ENCODE results near the gene DRD4.

Gene DRD4

DNA sequence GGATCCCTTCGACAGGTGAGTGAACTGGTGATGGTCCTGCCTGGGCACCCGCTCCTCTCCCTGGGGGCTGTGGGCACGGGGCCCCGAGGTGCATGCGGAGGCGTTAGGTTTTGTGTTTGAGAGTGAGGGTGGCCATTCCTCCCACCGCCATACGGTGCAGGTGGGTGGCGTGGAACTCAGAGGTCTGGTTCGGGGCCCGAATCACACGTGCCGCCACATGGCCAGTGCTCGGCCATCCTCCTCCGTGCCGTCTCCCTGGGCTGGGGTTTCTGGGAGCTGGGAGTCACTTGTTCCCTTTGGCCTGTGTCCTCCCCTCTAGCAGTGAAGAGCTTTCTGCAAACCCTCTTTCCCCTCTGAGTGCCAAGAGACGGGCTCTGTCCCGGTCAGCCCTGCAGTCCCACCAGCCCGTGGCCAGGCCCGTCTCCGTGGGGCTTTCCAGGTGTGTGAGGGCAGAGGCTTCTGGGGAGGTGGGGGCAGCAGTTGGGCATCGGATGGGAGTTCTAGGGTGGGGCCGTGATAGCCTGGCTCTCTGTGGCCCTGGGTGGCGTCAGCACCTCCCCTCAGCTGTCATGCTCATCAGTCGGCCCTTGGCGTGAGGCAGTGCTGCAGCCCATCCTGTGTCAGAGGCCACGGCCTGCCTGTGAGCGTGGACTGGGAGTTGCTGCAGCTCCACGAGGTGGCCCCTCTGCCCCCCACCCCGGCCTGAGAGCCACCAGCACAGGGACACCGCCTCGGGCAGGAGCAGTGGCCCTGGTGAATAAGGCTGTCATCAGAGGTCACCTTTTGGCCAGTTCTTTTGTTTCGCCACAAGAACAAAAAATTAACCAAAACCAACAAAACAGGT is 31.6 kb upstream of the DRD4 start:
- DNase-seq (ENCODE audit: low read depth), result no peak
- TF ChIP-seq, protein P1, sequence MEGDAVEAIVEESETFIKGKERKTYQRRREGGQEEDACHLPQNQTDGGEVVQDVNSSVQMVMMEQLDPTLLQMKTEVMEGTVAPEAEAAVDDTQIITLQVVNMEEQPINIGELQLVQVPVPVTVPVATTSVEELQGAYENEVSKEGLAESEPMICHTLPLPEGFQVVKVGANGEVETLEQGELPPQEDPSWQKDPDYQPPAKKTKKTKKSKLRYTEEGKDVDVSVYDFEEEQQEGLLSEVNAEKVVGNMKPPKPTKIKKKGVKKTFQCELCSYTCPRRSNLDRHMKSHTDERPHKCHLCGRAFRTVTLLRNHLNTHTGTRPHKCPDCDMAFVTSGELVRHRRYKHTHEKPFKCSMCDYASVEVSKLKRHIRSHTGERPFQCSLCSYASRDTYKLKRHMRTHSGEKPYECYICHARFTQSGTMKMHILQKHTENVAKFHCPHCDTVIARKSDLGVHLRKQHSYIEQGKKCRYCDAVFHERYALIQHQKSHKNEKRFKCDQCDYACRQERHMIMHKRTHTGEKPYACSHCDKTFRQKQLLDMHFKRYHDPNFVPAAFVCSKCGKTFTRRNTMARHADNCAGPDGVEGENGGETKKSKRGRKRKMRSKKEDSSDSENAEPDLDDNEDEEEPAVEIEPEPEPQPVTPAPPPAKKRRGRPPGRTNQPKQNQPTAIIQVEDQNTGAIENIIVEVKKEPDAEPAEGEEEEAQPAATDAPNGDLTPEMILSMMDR (conservative IDR thresholded peaks at IDR 0.05; ENCODE audit: low read depth, low read length), result no peak
- no peak overlapping the region for H3K4me3 ChIP-seq (ENCODE audit: low read length)

- no peak for DNase-seq (ENCODE audit: low read depth)
- TF ChIP-seq, protein P1 (conservative IDR thresholded peaks at IDR 0.05; ENCODE audit: low read depth, low read length), result no peak
- no peak overlapping the region for H3K4me3 ChIP-seq (ENCODE audit: low read length)
Measured at GRCh38 chr11:606245-606644, 30.8 kb upstream of the DRD4 start.

GRCh38 chr11:607020-607780 is 29.9 kb upstream of the DRD4 start:
- no peak for DNase-seq (ENCODE audit: low read depth)
- TF ChIP-seq, protein P1 (conservative IDR thresholded peaks at IDR 0.05; ENCODE audit: low read depth, low read length), result no peak
- no peak overlapping the region for H3K4me3 ChIP-seq (ENCODE audit: low read length)

DNA sequence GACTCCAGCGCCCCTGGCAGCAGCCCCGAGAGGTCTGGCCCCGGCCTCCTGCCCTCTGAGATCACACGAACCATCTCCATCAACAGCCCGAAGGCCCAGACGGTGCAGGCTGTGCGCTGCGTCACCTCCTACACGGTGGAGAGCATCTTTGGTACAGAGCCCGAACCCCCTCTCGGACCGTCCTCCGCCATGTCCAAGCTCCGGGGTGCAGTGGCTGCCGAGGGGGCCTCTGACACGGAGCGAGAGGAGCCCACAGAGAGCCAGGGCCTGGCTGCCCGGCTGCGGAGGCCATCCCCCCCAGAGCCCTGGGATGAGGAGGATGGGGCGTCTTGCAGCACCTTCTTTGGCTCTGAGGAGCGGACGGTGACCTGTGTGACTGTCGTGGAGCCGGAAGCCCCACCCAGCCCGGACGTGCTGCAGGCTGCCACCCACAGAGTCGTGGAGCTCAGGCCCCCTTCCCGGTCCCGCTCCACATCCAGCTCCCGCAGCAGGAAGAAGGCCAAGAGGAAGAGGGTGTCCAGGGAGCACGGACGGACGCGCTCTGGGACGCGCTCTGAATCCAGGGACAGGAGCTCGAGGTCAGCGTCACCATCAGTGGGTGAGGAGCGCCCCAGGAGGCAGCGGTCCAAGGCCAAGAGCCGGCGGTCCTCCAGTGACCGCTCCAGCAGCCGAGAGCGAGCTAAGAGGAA is 29.0 kb upstream of the DRD4 start:
- TF ChIP-seq, protein P1 (conservative IDR thresholded peaks at IDR 0.05; ENCODE audit: low read depth, low read length), result no peak
- no peak for DNase-seq (ENCODE audit: low read depth)
- no peak overlapping the region for H3K4me3 ChIP-seq (ENCODE audit: low read length)

DNA sequence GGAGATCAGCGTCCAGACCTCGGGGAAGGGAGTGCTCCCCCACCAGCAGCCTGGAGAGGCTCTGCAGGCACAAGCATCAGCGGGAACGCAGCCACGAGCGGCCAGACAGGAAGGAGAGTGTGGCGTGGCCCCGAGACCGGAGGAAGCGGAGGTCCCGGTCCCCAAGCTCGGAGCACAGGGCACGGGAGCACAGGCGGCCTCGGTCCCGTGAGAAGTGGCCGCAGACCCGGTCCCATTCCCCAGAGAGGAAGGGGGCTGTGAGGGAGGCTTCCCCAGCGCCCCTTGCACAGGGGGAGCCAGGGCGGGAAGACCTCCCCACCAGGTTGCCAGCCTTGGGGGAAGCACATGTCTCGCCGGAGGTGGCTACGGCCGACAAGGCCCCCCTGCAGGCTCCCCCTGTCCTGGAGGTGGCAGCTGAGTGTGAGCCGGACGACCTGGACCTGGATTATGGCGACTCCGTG is 28.2 kb upstream of the DRD4 start:
- no peak for DNase-seq (ENCODE audit: low read depth)
- TF ChIP-seq, protein P1 (conservative IDR thresholded peaks at IDR 0.05; ENCODE audit: low read depth, low read length), result no peak
- H3K4me3 ChIP-seq (ENCODE audit: low read length), result no peak overlapping the region

GRCh38 chr11:609341-609811 is 27.7 kb upstream of the DRD4 start:
- TF ChIP-seq, protein P1 (conservative IDR thresholded peaks at IDR 0.05; ENCODE audit: low read depth, low read length), result no peak
- no peak overlapping the region for H3K4me3 ChIP-seq (ENCODE audit: low read length)
- no peak for DNase-seq (ENCODE audit: low read depth)
